Keratinocyte (primary cell): ENCODE measurements around the gene PCGF2.

Source experiments
- EZH2 ChIP-seq: IDR thresholded peaks from one replicate; pipeline ENCODE4 v1.6.1; 2012; ENCODE audit warnings: inconsistent platforms, mild to moderate bottlenecking, low read length, moderate library complexity
- TF ChIP-seq, protein P1 (sequence below), 3 experiments: IDR thresholded peaks in 1 of 3; conservative IDR thresholded peaks in 1 of 3; optimal IDR thresholded peaks in 1 of 3; 2 replicates in 2 of 3; 3 replicates in 1 of 3; pipeline versions ENCODE3 to v1.5.1; 2011; ENCODE audit warnings: low read length in 3 of 3, mild to moderate bottlenecking in 3 of 3, moderate library complexity in 2 of 3, control low read depth in 1 of 3, inconsistent platforms in 1 of 3; ENCODE audit not compliant: insufficient read depth in 2 of 3; ENCODE audit errors: extremely low read depth in 1 of 3

DNA sequence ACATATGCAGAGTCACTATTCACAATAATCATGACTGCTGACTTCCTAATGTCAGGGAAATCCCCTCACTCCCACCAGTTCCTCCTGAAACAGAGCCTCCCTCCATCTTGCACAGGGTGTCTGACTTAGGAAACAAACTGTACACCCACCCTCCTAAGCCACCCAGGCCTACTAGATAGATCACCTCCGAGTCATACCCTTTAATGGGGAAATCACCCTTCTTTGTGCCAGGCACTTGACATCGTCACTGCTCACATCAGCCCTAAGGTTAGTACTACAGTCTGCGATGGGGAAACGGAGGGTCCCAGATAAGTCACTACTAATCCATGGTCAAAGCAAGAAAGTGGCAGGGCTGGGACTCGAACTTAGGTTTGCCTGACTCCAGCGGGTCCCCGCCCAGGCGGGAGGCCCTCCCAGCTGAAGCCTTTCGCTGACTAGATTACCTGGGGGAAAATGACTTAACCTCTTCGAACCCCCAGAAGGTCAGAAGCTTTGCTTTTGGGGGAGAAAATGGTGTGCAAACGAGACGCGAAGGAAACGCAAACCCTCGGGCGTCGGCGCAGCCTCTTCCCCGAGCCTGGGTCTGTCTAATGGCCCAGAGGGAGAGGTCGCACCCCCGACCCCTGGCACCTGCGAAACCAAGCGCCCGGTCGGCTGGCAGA is 46.5 kb downstream of the PCGF2 start:
- TF ChIP-seq, protein P1, sequence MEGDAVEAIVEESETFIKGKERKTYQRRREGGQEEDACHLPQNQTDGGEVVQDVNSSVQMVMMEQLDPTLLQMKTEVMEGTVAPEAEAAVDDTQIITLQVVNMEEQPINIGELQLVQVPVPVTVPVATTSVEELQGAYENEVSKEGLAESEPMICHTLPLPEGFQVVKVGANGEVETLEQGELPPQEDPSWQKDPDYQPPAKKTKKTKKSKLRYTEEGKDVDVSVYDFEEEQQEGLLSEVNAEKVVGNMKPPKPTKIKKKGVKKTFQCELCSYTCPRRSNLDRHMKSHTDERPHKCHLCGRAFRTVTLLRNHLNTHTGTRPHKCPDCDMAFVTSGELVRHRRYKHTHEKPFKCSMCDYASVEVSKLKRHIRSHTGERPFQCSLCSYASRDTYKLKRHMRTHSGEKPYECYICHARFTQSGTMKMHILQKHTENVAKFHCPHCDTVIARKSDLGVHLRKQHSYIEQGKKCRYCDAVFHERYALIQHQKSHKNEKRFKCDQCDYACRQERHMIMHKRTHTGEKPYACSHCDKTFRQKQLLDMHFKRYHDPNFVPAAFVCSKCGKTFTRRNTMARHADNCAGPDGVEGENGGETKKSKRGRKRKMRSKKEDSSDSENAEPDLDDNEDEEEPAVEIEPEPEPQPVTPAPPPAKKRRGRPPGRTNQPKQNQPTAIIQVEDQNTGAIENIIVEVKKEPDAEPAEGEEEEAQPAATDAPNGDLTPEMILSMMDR (optimal IDR thresholded peaks at IDR 0.05 in 1 of 3, IDR thresholded peaks at IDR 0.05 in 1 of 3, conservative IDR thresholded peaks at IDR 0.05 in 1 of 3; ENCODE audit: extremely low read depth in 1 of 3, insufficient read depth in 2 of 3, low read length in 3 of 3) = no peak
- TF ChIP-seq EZH2 = no peak
